ENCODE data around the gene COL20A1.

The COL20A1 gene

GRCh38 chr20:63347950-63348827 is 55.2 kb downstream of the COL20A1 start:
- H3K36me3 ChIP-seq (ENCODE audit: control insufficient read depth, low read depth, low read length): no peaks in the 10 kb centered on the region
- H3K27me3 ChIP-seq (ENCODE audit: control insufficient read depth, insufficient read depth, low read length): no peaks in the 10 kb centered on the region
- no peaks in the 10 kb centered on the region for H3K4me1 ChIP-seq (ENCODE audit: control insufficient read depth, low read depth, low read length)
- no peak overlapping the region for H3K9ac ChIP-seq (ENCODE audit: low read length)
- H3K27ac ChIP-seq (ENCODE audit: low read length): no peak overlapping the region
- H3K4me3 ChIP-seq (ENCODE audit: low read length): no peak overlapping the region
- H3K9me3 ChIP-seq (ENCODE audit: control insufficient read depth, low read depth, low read length): no peaks in the 10 kb centered on the region

GRCh38 chr20:63348828-63349515 is 56.0 kb downstream of the COL20A1 start:
- Histone ChIP-seq H3K4me1 (ENCODE audit: control insufficient read depth, low read depth, low read length) (no peaks in the 10 kb centered on the region), H3K9ac (ENCODE audit: low read length) (no peak overlapping the region), H3K9me3 (ENCODE audit: control insufficient read depth, low read depth, low read length) (no peaks in the 10 kb centered on the region), H3K36me3 (ENCODE audit: control insufficient read depth, low read depth, low read length) (no peaks in the 10 kb centered on the region), H3K27me3 (ENCODE audit: control insufficient read depth, insufficient read depth, low read length) (no peaks in the 10 kb centered on the region), H3K27ac (ENCODE audit: low read length) (no peak overlapping the region), H3K4me3 (ENCODE audit: low read length) (no peak overlapping the region)

DNA sequence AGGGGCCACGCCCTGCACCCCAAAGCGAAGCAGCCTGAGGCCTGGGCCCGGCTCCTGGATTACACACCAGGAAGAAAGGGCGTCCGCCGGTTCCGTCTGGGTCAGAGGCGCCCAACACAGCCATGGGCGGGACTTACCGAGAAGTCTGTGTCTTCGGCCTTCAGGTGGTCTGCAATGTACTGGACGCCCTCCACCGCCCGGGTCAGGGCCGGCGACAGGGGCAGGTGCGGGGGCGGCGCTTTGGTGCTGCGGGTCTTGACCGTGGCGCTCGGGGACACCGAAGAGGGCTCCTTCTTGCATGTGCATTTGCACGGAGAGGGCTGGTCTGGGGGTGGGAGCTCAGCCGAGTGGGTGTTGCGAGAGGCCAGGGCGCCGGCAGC is 56.5 kb downstream of the COL20A1 start:
- H3K27me3 ChIP-seq (ENCODE audit: control insufficient read depth, insufficient read depth, low read length): no peaks in the 10 kb centered on the region
- H3K4me3 ChIP-seq (ENCODE audit: low read length): no peak overlapping the region
- no peak overlapping the region for H3K27ac ChIP-seq (ENCODE audit: low read length)
- no peaks in the 10 kb centered on the region for H3K4me1 ChIP-seq (ENCODE audit: control insufficient read depth, low read depth, low read length)
- no peak overlapping the region for H3K9ac ChIP-seq (ENCODE audit: low read length)
- no peaks in the 10 kb centered on the region for H3K9me3 ChIP-seq (ENCODE audit: control insufficient read depth, low read depth, low read length)
- H3K36me3 ChIP-seq (ENCODE audit: control insufficient read depth, low read depth, low read length): no peaks in the 10 kb centered on the region

DNA sequence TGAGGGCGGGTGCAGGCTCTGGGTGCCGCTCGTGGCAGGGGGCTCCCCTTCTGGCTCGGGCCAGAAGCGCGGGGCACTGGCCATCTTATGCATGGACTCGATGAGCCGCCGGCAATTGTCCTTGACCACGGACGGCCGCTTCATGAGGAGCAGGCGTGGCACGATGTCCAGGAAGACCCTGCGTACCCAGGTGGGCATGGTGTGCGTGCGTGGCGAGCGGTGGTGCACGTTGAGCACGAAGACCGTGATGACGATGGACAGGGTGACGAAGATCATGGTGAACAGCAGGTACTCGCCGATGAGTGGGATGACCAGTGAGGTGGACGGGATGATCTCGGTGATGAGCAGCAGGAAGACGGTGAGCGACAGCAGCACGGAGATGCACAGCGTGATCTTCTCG is 57.2 kb downstream of the COL20A1 start:
- no peaks in the 10 kb centered on the region for H3K36me3 ChIP-seq (ENCODE audit: control insufficient read depth, low read depth, low read length)
- no peak overlapping the region for H3K27ac ChIP-seq (ENCODE audit: low read length)
- H3K9me3 ChIP-seq (ENCODE audit: control insufficient read depth, low read depth, low read length): no peaks in the 10 kb centered on the region

DNA sequence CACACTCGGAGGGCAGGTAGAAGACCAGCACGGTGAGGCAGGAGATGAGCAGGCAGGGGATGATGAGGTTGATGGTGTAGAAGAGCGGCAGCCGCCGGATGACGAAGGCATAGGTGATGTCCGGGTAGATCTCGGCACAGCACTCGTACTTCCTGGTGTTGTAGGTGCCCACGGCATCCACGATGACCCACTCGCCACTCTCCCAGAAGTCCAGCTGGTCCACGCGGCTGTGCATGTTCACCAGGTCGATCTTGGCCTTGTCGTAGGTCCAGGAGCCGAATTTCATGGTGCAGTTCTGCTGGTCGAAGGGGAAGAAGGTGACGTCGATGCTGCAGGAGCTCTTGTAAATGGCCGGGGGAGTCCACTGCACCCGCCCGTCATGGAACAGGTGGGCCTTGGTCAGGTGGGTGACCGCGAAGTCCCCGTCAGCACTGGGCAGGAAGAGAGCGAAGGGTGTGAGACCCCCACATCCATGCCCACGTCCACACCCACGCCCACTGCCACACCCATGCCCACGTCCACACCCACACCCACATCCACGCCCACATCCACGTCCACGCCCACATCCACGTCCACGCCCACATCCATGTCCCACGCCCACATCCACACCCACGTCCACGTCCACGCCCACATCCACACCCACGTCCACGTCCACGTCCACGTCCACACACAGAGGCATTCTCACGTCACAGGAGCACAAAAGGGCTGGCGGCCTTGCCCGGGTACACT is 57.8 kb downstream of the COL20A1 start:
- Histone ChIP-seq H3K27ac (ENCODE audit: low read length) (no peak overlapping the region), H3K36me3 (ENCODE audit: control insufficient read depth, low read depth, low read length) (no peaks in the 10 kb centered on the region), H3K9me3 (ENCODE audit: control insufficient read depth, low read depth, low read length) (no peaks in the 10 kb centered on the region), H3K27me3 (ENCODE audit: control insufficient read depth, insufficient read depth, low read length) (no peaks in the 10 kb centered on the region), H3K4me1 (ENCODE audit: control insufficient read depth, low read depth, low read length) (no peaks in the 10 kb centered on the region), H3K4me3 (ENCODE audit: low read length) (no peak overlapping the region), H3K9ac (ENCODE audit: low read length) (no peak overlapping the region)

More for the DNA sequence above, 57.2 kb downstream of the COL20A1 start:
- Histone ChIP-seq H3K4me1 (ENCODE audit: control insufficient read depth, low read depth, low read length) (no peaks in the 10 kb centered on the region), H3K4me3 (ENCODE audit: low read length) (no peak overlapping the region), H3K27me3 (ENCODE audit: control insufficient read depth, insufficient read depth, low read length) (no peaks in the 10 kb centered on the region), H3K9ac (ENCODE audit: low read length) (no peak overlapping the region)

DNA sequence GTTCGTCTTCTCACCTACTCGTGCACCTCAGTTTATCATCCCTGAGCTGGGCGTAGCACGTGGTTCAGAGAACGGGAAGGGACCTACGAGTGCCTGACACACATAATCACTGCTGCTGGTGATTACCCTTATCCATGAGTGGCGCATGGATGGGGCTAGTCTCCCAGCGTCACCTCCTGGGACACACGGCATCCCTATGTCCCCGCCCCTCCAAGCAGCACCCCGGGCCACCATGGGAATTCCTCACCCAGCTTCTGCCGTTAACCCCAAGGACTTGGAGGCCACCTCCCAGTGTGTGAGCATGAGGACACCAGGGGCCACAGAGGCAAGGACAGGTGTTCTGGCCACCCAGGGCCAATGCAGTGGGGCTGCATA is 58.3 kb downstream of the COL20A1 start:
- no peaks in the 10 kb centered on the region for H3K36me3 ChIP-seq (ENCODE audit: control insufficient read depth, low read depth, low read length)
- no peak overlapping the region for H3K9ac ChIP-seq (ENCODE audit: low read length)
- no peaks in the 10 kb centered on the region for H3K4me1 ChIP-seq (ENCODE audit: control insufficient read depth, low read depth, low read length)
- no peaks in the 10 kb centered on the region for H3K9me3 ChIP-seq (ENCODE audit: control insufficient read depth, low read depth, low read length)
- H3K4me3 ChIP-seq (ENCODE audit: low read length): no peak overlapping the region
- H3K27me3 ChIP-seq (ENCODE audit: control insufficient read depth, insufficient read depth, low read length): no peaks in the 10 kb centered on the region
- no peak overlapping the region for H3K27ac ChIP-seq (ENCODE audit: low read length)

DNA sequence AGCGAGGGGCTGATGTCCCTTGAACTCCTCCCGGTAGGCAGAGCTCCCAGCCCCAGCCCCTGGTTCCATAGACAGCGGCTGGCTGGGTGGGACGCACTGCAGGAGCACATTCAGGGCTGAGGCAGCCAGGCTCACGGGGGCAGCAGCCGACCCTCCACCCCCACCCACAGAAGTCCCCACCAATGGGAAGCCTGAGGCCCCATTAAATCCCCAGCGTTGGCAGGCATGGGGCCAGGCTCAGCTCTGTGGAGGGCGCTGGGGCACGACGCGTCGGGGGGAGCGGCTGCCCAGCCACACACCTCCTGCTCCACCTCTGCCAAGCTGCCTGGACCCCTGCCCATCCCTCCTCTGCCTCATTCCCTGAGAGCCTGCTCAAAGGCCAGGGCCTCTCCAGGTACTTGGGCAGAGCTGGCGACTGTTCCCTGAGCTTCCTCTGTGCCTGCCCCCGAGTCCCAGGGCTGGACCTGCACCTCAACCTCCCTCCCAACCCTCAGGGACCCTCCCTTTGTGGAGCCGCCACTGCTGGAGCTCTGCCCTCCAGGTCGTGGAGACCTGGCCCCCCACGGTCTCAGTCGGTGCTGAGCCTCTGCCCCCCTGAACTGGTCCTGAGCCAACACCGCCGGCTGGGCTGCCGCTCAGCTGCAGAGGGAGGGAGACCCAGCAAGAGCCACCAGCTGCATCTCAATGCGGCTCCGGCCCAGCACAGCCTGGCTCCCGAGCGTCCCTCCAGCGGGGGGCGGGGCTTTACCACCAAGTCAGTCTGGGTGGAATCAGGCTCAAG is 59.0 kb downstream of the COL20A1 start:
- no peak overlapping the region for H3K4me3 ChIP-seq (ENCODE audit: low read length)
- no peak overlapping the region for H3K9ac ChIP-seq (ENCODE audit: low read length)
- no peaks in the 10 kb centered on the region for H3K36me3 ChIP-seq (ENCODE audit: control insufficient read depth, low read depth, low read length)
- no peaks in the 10 kb centered on the region for H3K4me1 ChIP-seq (ENCODE audit: control insufficient read depth, low read depth, low read length)
- H3K27ac ChIP-seq (ENCODE audit: low read length): no peak overlapping the region
- no peaks in the 10 kb centered on the region for H3K27me3 ChIP-seq (ENCODE audit: control insufficient read depth, insufficient read depth, low read length)
- no peaks in the 10 kb centered on the region for H3K9me3 ChIP-seq (ENCODE audit: control insufficient read depth, low read depth, low read length)

DNA sequence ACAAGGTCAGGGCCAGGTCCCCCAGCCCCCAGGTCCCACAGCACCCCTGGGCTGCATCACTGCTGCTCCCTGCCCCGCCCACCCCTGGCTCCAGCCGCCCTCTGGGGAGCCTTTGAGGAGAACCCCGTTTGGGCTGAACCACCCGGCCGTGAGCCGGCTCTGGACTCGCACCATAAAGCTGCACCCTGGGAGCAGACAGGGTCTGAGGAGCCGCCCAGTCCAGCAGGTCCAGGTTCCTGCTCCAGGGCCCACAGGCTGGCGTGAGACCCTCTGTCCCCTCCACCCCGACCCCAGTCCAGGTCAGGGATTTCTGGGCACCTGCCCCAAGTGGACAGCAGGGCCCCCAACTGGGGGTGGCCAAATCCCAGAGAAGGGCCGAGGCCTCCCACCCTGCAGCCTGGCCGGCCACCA is 59.8 kb downstream of the COL20A1 start:
- no peaks in the 10 kb centered on the region for H3K36me3 ChIP-seq (ENCODE audit: control insufficient read depth, low read depth, low read length)
- no peak overlapping the region for H3K4me3 ChIP-seq (ENCODE audit: low read length)
- H3K9ac ChIP-seq (ENCODE audit: low read length): no peak overlapping the region
- H3K27me3 ChIP-seq (ENCODE audit: control insufficient read depth, insufficient read depth, low read length): no peaks in the 10 kb centered on the region
- no peaks in the 10 kb centered on the region for H3K4me1 ChIP-seq (ENCODE audit: control insufficient read depth, low read depth, low read length)
- no peak overlapping the region for H3K27ac ChIP-seq (ENCODE audit: low read length)
- no peaks in the 10 kb centered on the region for H3K9me3 ChIP-seq (ENCODE audit: control insufficient read depth, low read depth, low read length)

DNA sequence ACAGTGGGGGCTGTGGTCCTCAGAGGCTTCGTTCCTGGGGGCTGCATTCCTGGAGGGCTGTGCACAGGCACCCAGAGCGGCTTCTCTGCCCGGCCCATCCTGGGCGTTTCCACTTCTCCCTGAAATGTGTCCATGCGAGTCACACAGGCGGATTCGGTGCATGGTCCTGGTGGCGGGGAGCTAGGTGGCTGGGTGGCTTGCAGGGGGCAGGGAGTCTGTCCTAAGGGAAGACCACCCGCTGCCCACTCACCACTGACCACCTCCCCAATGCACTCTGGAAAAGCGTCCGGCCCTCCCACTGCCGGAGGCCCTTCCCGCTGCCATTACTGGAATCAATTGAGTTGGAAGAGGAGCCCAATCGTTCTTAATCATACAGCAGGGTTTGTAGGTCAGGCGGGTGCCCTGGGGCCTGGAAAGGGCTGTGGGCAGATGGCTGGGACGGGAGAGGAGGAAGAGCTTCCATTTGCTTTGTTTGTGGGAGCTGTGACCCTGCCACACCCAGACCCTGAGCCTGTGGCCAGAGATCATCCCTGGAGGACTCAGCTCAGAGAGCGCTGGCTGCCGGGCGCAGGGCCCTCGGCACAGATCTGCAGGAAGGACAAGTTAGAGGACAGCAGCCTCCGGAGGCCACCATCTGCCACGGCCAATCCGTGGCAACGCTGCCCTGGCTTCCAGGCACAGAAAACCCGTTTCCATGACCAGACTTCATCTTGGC is 61.8 kb downstream of the COL20A1 start:
- no peak overlapping the region for H3K27ac ChIP-seq (ENCODE audit: low read length)

DNA sequence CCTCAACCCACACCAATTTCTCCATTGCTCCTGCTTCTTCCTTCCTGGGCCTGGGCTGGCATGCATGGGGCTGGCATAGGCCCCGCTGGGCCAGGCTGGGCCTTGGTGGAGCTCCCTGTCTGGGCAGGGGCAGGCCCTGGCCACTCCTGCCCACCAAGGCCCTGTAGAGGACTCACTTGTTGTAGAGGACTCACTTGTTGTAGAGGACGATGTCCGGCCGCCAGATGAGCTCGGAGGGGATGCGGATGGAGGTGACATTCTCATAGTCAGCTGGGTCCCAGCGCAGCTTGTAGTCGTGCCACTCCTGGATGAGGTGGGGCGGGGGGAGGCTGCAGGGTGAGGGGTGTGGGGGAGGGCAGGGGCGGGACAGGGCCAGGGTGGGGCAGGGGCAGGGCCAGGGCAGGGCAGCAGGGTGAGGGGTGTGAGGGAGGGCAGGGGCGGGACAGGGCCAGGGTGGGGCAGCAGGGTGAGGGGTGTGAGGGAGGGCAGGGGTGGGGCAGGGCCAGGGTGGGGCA is 62.9 kb downstream of the COL20A1 start:
- no peaks in the 10 kb centered on the region for H3K36me3 ChIP-seq (ENCODE audit: control insufficient read depth, low read depth, low read length)
- no peak overlapping the region for H3K9ac ChIP-seq (ENCODE audit: low read length)
- H3K9me3 ChIP-seq (ENCODE audit: control insufficient read depth, low read depth, low read length): no peaks in the 10 kb centered on the region
- no peaks in the 10 kb centered on the region for H3K4me1 ChIP-seq (ENCODE audit: control insufficient read depth, low read depth, low read length)
- H3K27ac ChIP-seq (ENCODE audit: low read length): no peak overlapping the region
- H3K4me3 ChIP-seq (ENCODE audit: low read length): no peak overlapping the region
- peaks cover 11% of the 10 kb centered on the region for H3K27me3 ChIP-seq (ENCODE audit: control insufficient read depth, insufficient read depth, low read length)

More for the DNA sequence above, 61.8 kb downstream of the COL20A1 start:
- Histone ChIP-seq H3K27me3 (ENCODE audit: control insufficient read depth, insufficient read depth, low read length) (peaks cover under 1% of the 10 kb centered on the region), H3K9ac (ENCODE audit: low read length) (no peak overlapping the region), H3K36me3 (ENCODE audit: control insufficient read depth, low read depth, low read length) (no peaks in the 10 kb centered on the region), H3K9me3 (ENCODE audit: control insufficient read depth, low read depth, low read length) (no peaks in the 10 kb centered on the region), H3K4me3 (ENCODE audit: low read length) (no peak overlapping the region), H3K4me1 (ENCODE audit: control insufficient read depth, low read depth, low read length) (no peaks in the 10 kb centered on the region)
